Spleen (tissue), 11 donors: ENCODE data around the gene MIAT. TPM values are rescaled to one million over a fixed set of nuclear protein-coding genes. Genes with fewer than 3 reads are reported as not detected.

Experiments used
- DNase-seq: peaks from one replicate; pipeline ENCODE4 v3.0.0-alpha.2; 2020
- H3K27ac ChIP-seq, 8 donors: fragments of 200-600 bp; sonication (generic) in 7 of 8; 1 replicate in 4 of 8; 2 replicates in 4 of 8; pipeline versions ENCODE4 v1.5.0 to v1.8.0; 2016 to 2021; ENCODE audit warnings: inconsistent platforms in 4 of 8, mild to moderate bottlenecking in 4 of 8, moderate library complexity in 1 of 8
- H3K27me3 ChIP-seq, 7 donors: fragments of 200-600 bp; sonication (generic) in 6 of 7; replicated peaks in 1 of 7; 1 replicate in 4 of 7; 2 replicates in 3 of 7; pipeline versions ENCODE4 v1.5.0 to v1.8.0; 2016 to 2021; ENCODE audit warnings: inconsistent platforms in 3 of 7, mild to moderate bottlenecking in 1 of 7
- H3K36me3 ChIP-seq, 6 donors: fragments of 200-600 bp; sonication (generic) in 5 of 6; 1 replicate in 4 of 6; 2 replicates in 2 of 6; pipeline versions ENCODE4 v1.5.0 to v1.8.0; 2016 to 2021; ENCODE audit warnings: inconsistent platforms in 2 of 6
- H3K4me1 ChIP-seq, 6 donors: fragments of 200-600 bp; sonication (generic) in 5 of 6; 1 replicate in 3 of 6; 2 replicates in 3 of 6; pipeline versions ENCODE4 v1.5.0 to v1.8.0; 2016 to 2021; ENCODE audit warnings: inconsistent platforms in 3 of 6
- H3K4me3 ChIP-seq, 8 donors: fragments of 200-600 bp; sonication (generic) in 7 of 8; 1 replicate in 4 of 8; 2 replicates in 4 of 8; pipeline versions ENCODE4 v1.5.0 to v1.8.0; 2016 to 2021; ENCODE audit warnings: inconsistent platforms in 4 of 8, mild to moderate bottlenecking in 4 of 8, moderate library complexity in 2 of 8
- H3K9me3 ChIP-seq, 8 donors: fragments of 200-600 bp; sonication (generic) in 7 of 8; 1 replicate in 4 of 8; 2 replicates in 4 of 8; pipeline versions ENCODE4 v1.5.0 to v1.8.0; 2016 to 2021; ENCODE audit warnings: inconsistent platforms in 4 of 8
- CTCF ChIP-seq, 11 experiments: fragments of 200-600 bp in 7 of 11; fragments of 450-650 bp in 4 of 11; sonication (generic) in 4 of 11; IDR thresholded peaks in 8 of 11; conservative IDR thresholded peaks in 3 of 11; 1 replicate in 7 of 11; 2 replicates in 4 of 11; pipeline versions ENCODE4 v1.4.0 to v1.8.0; 2016 to 2021; ENCODE audit warnings: antibody characterized with exemption in 11 of 11, inconsistent platforms in 4 of 11, mild to moderate bottlenecking in 1 of 11
- POLR2A ChIP-seq, 3 donors: fragments of 450-650 bp; IDR thresholded peaks; one replicate each; pipeline ENCODE4 v1.5.1; 2017; ENCODE audit warnings: antibody characterized with exemption in 3 of 3, mild to moderate bottlenecking in 1 of 3
- POLR2AphosphoS5 ChIP-seq, 3 donors: sonication (generic); formaldehyde crosslinking; IDR thresholded peaks; one replicate each; pipeline ENCODE4 v1.5.1; 2017; ENCODE audit warnings: antibody characterized with exemption in 3 of 3
- WGBS, 5 donors: extraction: QIAGEN DNeasy Blood & Tissue Kit in 3 of 5; methylation state at CpG; one replicate each; pipeline versions ENCODE4 v1.1.5 to v1.1.7; 2013 to 2018; 5-methylcytosine and 5-hydroxymethylcytosine counted together
- intact Hi-C: fragments of 100-400 bp; cut with DNase I; formaldehyde crosslinking; loops from one replicate; pipeline ENCODE4 v1.15.0; 2023; ENCODE audit warnings: low total_unique reads
- polyA plus RNA-seq, 3 donors: library from polyadenylated mRNA; stranded (reverse); fragments of 200-250 nt; gene quantifications; one replicate each; pipeline ENCODE4 v1.2.1, GENCODE V29; 2013
- total RNA-seq, 7 donors: library from RNA; depleted of rRNA in 3 of 7; stranded (reverse); fragments of >200 nt in 3 of 7; fragmentation: NEBNext Ultra II Directional in 4 of 7; extraction: Animal tissue kit (Norgen Biotek cat#: 25700) in 4 of 7; gene quantifications; one replicate each; pipeline versions ENCODE4 v1.1.0 to v1.2.1, GENCODE V29; 2016 to 2021
- donor health status: healthy with polysubstance abuse.
- donor health status: DM: no; HTN: no; CAD: no; lungs with moderate emphysema.
- donor health status: DM: no; HTN: no; CAD: no.
- donor health status: Bipolar disorder and iron deficiency.
- donor health status: healthy.
- donor health status: DM: no; HTN: no; CAD: no.
- donor health status: DM: yes; HTN: yes; CAD: no.

Gene MIAT
- total and polyA plus RNA-seq, 10 donors = 0.77 to 62.4 (median 19.5) TPM

DNA sequence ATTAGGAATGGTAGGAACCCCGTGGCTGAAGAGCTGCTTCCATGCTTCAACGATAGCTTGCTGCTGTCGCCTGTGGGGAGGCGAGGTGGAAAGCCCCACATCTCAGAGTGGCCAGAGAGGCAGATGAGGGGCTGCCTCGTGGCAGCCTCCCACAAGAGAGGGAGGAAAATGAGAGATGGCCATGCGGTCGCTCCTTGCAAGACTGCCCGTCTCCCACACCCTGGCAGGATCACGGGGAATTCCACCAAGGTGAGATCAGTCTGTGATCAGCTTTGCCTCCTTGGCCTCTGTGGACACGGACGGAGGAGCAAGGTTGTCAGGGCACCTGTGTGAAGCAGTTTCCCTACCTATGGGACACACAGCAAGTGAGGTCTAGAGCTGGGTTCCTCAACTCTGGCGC is 32.6 kb upstream of the MIAT start:
- TF ChIP-seq CTCF (IDR thresholded peaks at IDR 0.05 in 8 of 11, conservative IDR thresholded peaks at IDR 0.05 in 3 of 11) = no peak
- TF ChIP-seq POLR2AphosphoS5 (IDR thresholded peaks at IDR 0.05) = no peak
- TF ChIP-seq POLR2A (IDR thresholded peaks at IDR 0.05) = no peak
- 84 to 92% (median 87%) methylated on average over 10 to 12 of the region's 12 CpGs for WGBS, 5 donors
- no peak overlapping the region for H3K27ac ChIP-seq
- peak; percentile 57 for DNase-seq
- H3K9me3 ChIP-seq = no peaks in the 10 kb centered on the region
- no peaks in the 10 kb centered on the region for H3K36me3 ChIP-seq
- intact Hi-C loops = no loop called here
- no peaks in the 10 kb centered on the region for H3K27me3 ChIP-seq
- H3K4me1 ChIP-seq = peaks cover 0 to 13% (median 8%) of the 10 kb centered on the region in 6 donors
- H3K4me3 ChIP-seq = no peak overlapping the region

DNA sequence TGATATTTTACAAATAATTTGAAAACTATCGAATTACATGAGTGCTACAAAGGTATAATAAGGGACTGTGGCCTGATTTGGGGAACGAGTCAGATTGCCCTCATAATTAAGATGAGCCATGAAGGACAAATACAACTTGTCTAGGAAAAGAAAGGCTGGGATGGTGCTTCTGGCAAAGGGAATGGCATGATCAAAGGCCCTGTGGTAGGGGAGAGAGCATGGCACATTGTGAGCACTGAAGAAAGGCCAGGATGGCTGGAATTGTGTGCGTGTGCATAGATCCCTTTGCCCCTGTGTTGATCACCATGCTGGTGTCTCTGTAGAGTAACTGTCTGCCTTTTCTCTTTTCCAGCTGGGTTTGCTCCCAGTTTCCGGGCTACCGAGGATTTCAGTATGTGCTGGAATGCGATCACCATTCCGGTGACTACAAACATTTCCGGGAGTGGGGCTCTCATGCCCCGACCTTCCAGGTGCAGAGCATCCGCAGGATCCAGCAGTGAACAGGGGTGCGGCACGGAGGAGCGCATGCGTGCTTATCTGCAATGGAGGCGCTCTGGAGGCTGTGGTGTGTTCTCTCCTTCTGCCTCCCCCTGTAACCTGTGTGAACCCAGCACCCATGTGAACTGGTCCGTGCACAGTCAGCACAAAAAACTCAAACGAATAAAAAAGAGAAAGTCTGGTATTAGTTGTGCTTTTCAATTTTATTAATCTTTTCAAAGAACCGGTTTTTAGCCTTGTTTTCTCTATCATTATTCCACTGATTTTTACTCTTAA is 27.2 kb upstream of the MIAT start:
- no peak for TF ChIP-seq POLR2A (IDR thresholded peaks at IDR 0.05)
- peak in 1 of 3 donors; percentile 25 for TF ChIP-seq POLR2AphosphoS5 (IDR thresholded peaks at IDR 0.05)
- TF ChIP-seq CTCF (IDR thresholded peaks at IDR 0.05 in 8 of 11, conservative IDR thresholded peaks at IDR 0.05 in 3 of 11) = no peak
- peaks cover 0 to 23% (median 4%) of the 10 kb centered on the region in 6 donors for H3K4me1 ChIP-seq
- intact Hi-C loops = no loop called here
- peaks cover 0 to 4% (median 0%) of the 10 kb centered on the region in 8 donors for H3K9me3 ChIP-seq
- H3K27ac ChIP-seq = no peak overlapping the region
- H3K27me3 ChIP-seq = no peaks in the 10 kb centered on the region
- no peak overlapping the region for H3K4me3 ChIP-seq
- H3K36me3 ChIP-seq = no peaks in the 10 kb centered on the region
- WGBS, 5 donors = 87 to 94% (median 93%) methylated on average over 18 of the region's 18 CpGs
- no peak for DNase-seq

DNA sequence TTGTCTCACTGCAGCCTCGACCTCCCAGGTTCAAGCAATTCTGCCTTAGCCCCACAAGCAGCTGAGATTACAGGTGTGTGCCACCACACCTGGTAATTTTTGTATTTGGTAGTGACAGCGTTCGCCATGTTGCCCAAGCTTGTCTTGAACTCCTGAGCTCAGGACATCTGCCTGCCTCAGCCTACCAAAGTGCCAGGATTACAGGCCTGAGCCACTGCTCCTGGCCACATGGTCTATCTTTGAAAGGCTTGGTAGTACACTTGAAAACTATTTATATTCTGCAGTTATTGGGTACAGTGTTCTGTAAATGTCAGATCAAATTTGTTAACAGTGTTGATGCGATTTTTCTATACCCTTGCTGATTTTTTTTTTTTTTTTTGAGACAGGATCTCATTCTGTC is 26.1 kb upstream of the MIAT start:
- no peak for TF ChIP-seq POLR2AphosphoS5 (IDR thresholded peaks at IDR 0.05)
- DNase-seq = no peak
- peaks cover 0 to 4% (median 0%) of the 10 kb centered on the region in 8 donors for H3K9me3 ChIP-seq
- no peaks in the 10 kb centered on the region for H3K36me3 ChIP-seq
- intact Hi-C loops = no loop called here
- WGBS, 5 donors = 87 to 97% (median 93%) methylated on average over 4 of the region's 4 CpGs
- no peak overlapping the region for H3K4me3 ChIP-seq
- H3K27me3 ChIP-seq = no peaks in the 10 kb centered on the region
- peaks cover 0 to 23% (median 4%) of the 10 kb centered on the region in 6 donors for H3K4me1 ChIP-seq
- H3K27ac ChIP-seq = no peak overlapping the region

DNA sequence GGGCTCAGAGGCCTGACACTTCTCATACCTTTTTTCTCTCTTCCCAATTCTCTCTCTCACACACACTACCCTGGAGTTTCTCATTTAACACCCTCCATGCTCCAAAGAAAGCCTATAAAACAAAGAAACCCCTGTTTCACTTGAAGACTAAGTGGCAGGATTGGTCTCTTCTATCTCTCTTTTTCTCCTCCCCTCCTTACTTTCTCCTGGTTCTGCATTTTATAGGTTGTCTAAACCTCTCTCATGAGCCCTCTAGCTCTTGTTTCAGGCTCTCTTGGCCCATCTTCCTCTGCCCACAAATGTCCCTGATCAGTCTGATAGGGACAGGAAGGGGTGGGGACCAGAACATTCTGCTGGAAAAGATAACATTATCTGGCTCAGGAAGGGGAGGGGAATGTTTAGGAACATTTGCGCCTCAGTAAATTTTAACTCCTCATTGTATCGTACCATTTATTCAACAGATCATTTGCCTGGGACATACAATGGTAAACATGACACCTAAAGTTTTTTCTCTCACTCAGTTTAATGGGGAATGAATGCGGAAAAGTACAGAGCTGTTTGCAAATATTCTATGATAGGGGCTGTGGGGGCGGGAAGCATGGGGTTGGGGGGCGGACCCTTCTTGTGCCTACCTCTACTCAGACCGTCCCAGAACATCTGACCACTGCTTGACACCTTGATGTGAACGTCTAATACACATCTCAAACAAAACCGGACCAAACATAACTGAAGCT is 24.8 kb upstream of the MIAT start:
- WGBS, 5 donors = 50 to 72% (median 57%) methylated on average over 8 of the region's 8 CpGs
- peak overlapping the region in 7 of 8 donors; percentile 44 to 79 (median 62) for H3K27ac ChIP-seq

DNA sequence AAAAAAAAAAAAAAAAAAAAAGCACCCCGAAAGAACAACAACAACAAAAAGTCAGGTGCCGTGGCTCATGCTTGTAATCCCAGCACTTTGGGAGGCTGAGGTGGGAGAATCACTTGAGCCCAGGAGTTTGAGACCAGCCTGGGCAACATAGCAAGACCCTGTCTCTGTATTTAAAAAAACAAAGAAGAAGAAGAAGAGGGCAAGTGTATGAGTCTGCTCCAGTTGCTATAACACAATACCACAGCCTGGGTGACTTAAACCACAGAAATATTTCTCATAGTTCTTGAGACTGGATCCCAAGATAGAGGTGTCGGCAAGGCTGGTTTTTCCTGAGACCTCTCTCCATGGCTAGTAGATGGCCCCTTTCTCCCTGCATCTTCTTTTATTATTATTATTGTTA is 23.2 kb upstream of the MIAT start:
- Histone ChIP-seq H3K9me3 (peaks cover 0 to 4% (median 0%) of the 10 kb centered on the region in 8 donors), H3K36me3 (no peaks in the 10 kb centered on the region), H3K27ac (no peak overlapping the region), H3K27me3 (no peaks in the 10 kb centered on the region), H3K4me3 (no peak overlapping the region), H3K4me1 (peaks cover 0 to 15% (median 0%) of the 10 kb centered on the region in 6 donors)
- TF ChIP-seq POLR2AphosphoS5 (IDR thresholded peaks at IDR 0.05) (no peak), POLR2A (IDR thresholded peaks at IDR 0.05) (no peak), CTCF (IDR thresholded peaks at IDR 0.05 in 8 of 11, conservative IDR thresholded peaks at IDR 0.05 in 3 of 11) (no peak)
- intact Hi-C loops = no loop called here
- no peak for DNase-seq
- 93 to 98% (median 95%) methylated on average over 3 of the region's 3 CpGs for WGBS, 5 donors

More for the DNA sequence above, 24.8 kb upstream of the MIAT start:
- Histone ChIP-seq H3K9me3 (peaks cover 0 to 4% (median 0%) of the 10 kb centered on the region in 8 donors), H3K4me1 (peaks cover 0 to 20% (median under 1%) of the 10 kb centered on the region in 6 donors), H3K27me3 (no peaks in the 10 kb centered on the region), H3K36me3 (no peaks in the 10 kb centered on the region), H3K4me3 (no peak overlapping the region)
- TF ChIP-seq POLR2A (IDR thresholded peaks at IDR 0.05) (no peak), POLR2AphosphoS5 (IDR thresholded peaks at IDR 0.05) (peak in 1 of 3 donors; percentile 79)
- intact Hi-C loops = no loop called here
- DNase-seq = no peak
